Stimulated activated naive CD8-positive, alpha-beta T cell treated with anti-CD3 and anti-CD28 coated beads, Interleukin-15, Interleukin-2, amounts not matched to agents 100 ng/mL and 50 ng/mL, for 24 hours (primary cell): ENCODE measurements around the gene ACTA2.

Experiments used
- H3K27ac Mint-ChIP-seq: one replicate; pipeline ENCODE4 v1.8.0; 2021; ENCODE audit warnings: mild to moderate bottlenecking, mixed read lengths
- H3K27me3 Mint-ChIP-seq: one replicate; pipeline ENCODE4 v1.8.0; 2021; ENCODE audit warnings: mixed read lengths
- H3K36me3 Mint-ChIP-seq: one replicate; pipeline ENCODE4 v1.8.0; 2021; ENCODE audit warnings: low read depth, mixed read lengths
- H3K4me1 Mint-ChIP-seq: one replicate; pipeline ENCODE4 v1.8.0; 2021; ENCODE audit warnings: low read depth, mixed read lengths
- H3K4me3 Mint-ChIP-seq: one replicate; pipeline ENCODE4 v1.8.0; 2021; ENCODE audit warnings: mild to moderate bottlenecking, mixed read lengths
- H3K9me3 Mint-ChIP-seq: one replicate; pipeline ENCODE4 v1.8.0; 2021; ENCODE audit warnings: mixed read lengths

The ACTA2 gene

GRCh38 chr10:88952647-88953111 is at the start of gene ACTA2:
TSS of gene ACTA2 (minus strand) at chr10:88952773. CDS start at chr10:88948930, 3,843 bp downstream.
- H3K4me3 Mint-ChIP-seq, result no peak within 1 kb of the TSS
- no peaks in the 10 kb centered on the region for H3K9me3 Mint-ChIP-seq
- no peaks in the 10 kb centered on the region for H3K27me3 Mint-ChIP-seq
- no peak within 1 kb of the TSS for H3K27ac Mint-ChIP-seq
- no peaks in the 10 kb centered on the region for H3K4me1 Mint-ChIP-seq
- no peaks in the 10 kb centered on the region for H3K36me3 Mint-ChIP-seq

DNA sequence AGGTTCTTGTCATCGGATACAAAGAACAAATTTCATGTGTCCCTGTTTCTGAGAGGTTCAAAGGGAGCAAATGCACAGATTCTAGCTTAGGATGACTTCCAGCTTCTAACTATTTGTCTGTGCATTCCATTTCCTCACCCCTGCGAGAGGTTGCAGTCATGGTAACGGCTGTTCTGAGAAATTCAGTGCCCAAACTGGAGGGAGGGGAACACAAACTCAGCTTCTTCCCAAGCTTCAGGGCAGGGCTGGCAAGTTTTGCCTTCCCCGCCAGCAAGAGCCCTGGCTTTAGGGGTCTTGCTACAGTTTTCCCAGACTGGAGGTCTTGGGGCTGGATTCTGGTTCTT is 49.1 kb upstream of the ACTA2 start:
- Mint-ChIP-seq H3K9me3 (no peaks in the 10 kb centered on the region), H3K4me1 (peaks cover 54% of the 10 kb centered on the region), H3K27me3 (no peaks in the 10 kb centered on the region), H3K27ac (peak overlapping the region; percentile 18), H3K4me3 (no peak overlapping the region), H3K36me3 (peaks cover 20% of the 10 kb centered on the region)

- peaks cover 16% of the 10 kb centered on the region for H3K36me3 Mint-ChIP-seq
- H3K4me3 Mint-ChIP-seq, result peak overlapping the region; percentile 65
- H3K9me3 Mint-ChIP-seq, result no peaks in the 10 kb centered on the region
- H3K27me3 Mint-ChIP-seq, result no peaks in the 10 kb centered on the region
- peaks cover 59% of the 10 kb centered on the region for H3K4me1 Mint-ChIP-seq
- peak overlapping the region; percentile 86 for H3K27ac Mint-ChIP-seq
These were observed 48.6 kb upstream of the ACTA2 start for GRCh38 chr10:89001024-89001728.

DNA sequence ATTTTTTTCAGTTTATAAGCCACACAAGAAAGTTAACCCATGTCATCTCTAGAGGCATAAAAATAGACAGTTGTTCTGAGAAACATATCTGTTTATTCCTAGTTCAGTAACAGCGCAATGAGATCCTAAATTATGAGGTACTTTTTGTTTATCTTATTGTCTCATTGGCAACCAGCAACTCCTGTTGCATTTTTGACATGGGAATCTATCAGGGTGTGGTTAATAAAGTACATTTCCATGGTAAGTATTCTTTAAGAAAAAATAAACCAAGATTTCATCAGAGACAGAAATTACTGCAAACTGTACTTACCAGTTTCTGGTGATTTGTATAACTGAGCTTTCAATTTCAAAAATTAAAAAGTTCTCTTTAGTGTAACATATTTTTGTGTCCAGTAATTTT is 47.1 kb upstream of the ACTA2 start:
- Mint-ChIP-seq H3K4me1 (peaks cover 71% of the 10 kb centered on the region), H3K4me3 (no peak overlapping the region), H3K9me3 (no peaks in the 10 kb centered on the region), H3K27ac (no peak overlapping the region), H3K36me3 (peaks cover 14% of the 10 kb centered on the region), H3K27me3 (no peaks in the 10 kb centered on the region)

GRCh38 chr10:88996927-88997326 is 44.4 kb upstream of the ACTA2 start:
- H3K27ac Mint-ChIP-seq, result no peak overlapping the region
- H3K4me1 Mint-ChIP-seq, result peaks cover 73% of the 10 kb centered on the region
- peaks cover 4% of the 10 kb centered on the region for H3K36me3 Mint-ChIP-seq
- H3K9me3 Mint-ChIP-seq, result no peaks in the 10 kb centered on the region
- no peak overlapping the region for H3K4me3 Mint-ChIP-seq
- H3K27me3 Mint-ChIP-seq, result no peaks in the 10 kb centered on the region

- peak overlapping the region; percentile 11 for H3K4me3 Mint-ChIP-seq
- H3K4me1 Mint-ChIP-seq, result peaks cover 62% of the 10 kb centered on the region
- H3K36me3 Mint-ChIP-seq, result peaks cover 6% of the 10 kb centered on the region
- H3K9me3 Mint-ChIP-seq, result no peaks in the 10 kb centered on the region
- no peaks in the 10 kb centered on the region for H3K27me3 Mint-ChIP-seq
- H3K27ac Mint-ChIP-seq, result peak overlapping the region; percentile 13
These were observed 42.7 kb upstream of the ACTA2 start for GRCh38 chr10:88995156-88995876.

DNA sequence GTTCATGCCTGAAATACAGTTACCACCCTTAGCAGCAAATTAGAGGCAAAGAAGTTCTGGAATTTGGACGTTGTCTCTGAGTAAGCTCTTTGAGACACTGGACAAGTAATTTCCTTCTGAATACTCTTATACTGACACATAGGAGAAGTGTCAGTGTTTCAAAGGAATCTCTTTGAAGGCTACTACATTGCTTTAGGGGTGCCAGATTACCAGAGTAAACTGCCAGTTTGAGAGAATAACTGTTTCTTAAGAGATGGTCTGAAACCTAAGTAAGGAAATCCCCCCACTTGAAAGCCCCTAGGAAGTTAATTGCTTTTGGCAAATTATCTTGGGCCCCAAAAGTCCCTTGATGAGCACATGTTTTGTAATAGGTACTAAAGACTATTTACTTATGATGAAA is 41.4 kb upstream of the ACTA2 start:
- Mint-ChIP-seq H3K9me3 (no peaks in the 10 kb centered on the region), H3K4me1 (peaks cover 67% of the 10 kb centered on the region), H3K4me3 (peak overlapping the region; percentile 48), H3K27ac (peak overlapping the region; percentile 21), H3K36me3 (peaks cover 6% of the 10 kb centered on the region), H3K27me3 (no peaks in the 10 kb centered on the region)

DNA sequence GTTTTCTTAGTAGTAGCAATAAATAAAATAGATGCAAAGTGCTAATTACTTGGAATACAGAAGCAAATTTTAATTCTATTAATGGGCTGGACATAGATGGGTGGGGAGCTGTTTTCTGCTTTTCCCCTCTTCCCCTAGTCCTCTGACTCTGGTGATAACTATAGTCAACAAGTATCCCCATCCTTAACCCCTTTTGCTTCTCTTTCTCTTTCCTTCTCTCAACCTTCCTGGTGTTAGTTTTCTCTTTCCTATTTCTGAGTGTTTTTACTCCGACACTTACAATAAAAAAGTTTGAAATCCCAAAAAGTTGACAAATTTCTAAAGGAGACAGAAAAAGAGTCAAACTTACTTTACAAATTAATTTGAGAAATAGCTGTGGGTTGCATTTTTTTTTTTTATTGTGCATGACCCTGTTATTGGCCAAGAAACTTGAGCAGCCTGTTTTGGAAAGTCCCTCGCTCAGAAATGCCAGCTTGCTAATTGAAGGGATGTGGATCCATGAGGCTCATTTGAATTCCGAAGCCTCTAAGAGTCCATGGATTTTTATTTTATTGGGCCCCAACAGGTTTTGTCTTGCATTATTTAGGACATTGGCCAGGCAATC is 40.5 kb upstream of the ACTA2 start:
- Mint-ChIP-seq H3K4me1 (peaks cover 73% of the 10 kb centered on the region), H3K27ac (peak overlapping the region; percentile 84)

DNA sequence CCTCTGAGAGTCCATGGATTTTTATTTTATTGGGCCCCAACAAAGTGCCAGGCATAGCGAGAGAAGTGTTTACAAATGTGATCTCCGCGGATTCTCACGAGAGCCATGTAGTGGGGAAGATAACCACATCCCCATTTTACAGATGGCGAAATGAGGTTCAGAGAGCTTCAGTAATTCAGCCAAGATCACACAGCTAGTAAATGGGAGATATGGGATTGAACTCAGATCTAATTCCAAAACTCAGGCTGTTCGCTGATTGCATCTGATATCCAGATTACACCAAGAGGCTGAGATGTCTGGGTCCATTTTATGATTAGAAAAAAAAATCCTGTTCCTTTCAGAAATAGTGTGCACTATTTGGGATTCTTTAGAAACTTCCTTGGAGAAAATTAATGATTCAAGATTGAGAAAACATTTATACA is 39.3 kb upstream of the ACTA2 start:
- H3K4me3 Mint-ChIP-seq, result peak overlapping the region; percentile 96
- peaks cover 6% of the 10 kb centered on the region for H3K36me3 Mint-ChIP-seq
- peaks cover 77% of the 10 kb centered on the region for H3K4me1 Mint-ChIP-seq
- H3K9me3 Mint-ChIP-seq, result no peaks in the 10 kb centered on the region
- H3K27me3 Mint-ChIP-seq, result no peaks in the 10 kb centered on the region
- peak overlapping the region; percentile 97 for H3K27ac Mint-ChIP-seq

More for the DNA sequence above, 40.5 kb upstream of the ACTA2 start:
- no peaks in the 10 kb centered on the region for H3K9me3 Mint-ChIP-seq
- H3K27me3 Mint-ChIP-seq, result no peaks in the 10 kb centered on the region
- H3K36me3 Mint-ChIP-seq, result peaks cover 6% of the 10 kb centered on the region
- peak overlapping the region; percentile 75 for H3K4me3 Mint-ChIP-seq

GRCh38 chr10:88991161-88991898 is 38.8 kb upstream of the ACTA2 start:
- Mint-ChIP-seq H3K27me3 (no peaks in the 10 kb centered on the region), H3K4me3 (peak overlapping the region; percentile 96), H3K4me1 (peaks cover 71% of the 10 kb centered on the region), H3K27ac (peak overlapping the region; percentile 97), H3K36me3 (peaks cover 6% of the 10 kb centered on the region), H3K9me3 (peaks cover 3% of the 10 kb centered on the region)

DNA sequence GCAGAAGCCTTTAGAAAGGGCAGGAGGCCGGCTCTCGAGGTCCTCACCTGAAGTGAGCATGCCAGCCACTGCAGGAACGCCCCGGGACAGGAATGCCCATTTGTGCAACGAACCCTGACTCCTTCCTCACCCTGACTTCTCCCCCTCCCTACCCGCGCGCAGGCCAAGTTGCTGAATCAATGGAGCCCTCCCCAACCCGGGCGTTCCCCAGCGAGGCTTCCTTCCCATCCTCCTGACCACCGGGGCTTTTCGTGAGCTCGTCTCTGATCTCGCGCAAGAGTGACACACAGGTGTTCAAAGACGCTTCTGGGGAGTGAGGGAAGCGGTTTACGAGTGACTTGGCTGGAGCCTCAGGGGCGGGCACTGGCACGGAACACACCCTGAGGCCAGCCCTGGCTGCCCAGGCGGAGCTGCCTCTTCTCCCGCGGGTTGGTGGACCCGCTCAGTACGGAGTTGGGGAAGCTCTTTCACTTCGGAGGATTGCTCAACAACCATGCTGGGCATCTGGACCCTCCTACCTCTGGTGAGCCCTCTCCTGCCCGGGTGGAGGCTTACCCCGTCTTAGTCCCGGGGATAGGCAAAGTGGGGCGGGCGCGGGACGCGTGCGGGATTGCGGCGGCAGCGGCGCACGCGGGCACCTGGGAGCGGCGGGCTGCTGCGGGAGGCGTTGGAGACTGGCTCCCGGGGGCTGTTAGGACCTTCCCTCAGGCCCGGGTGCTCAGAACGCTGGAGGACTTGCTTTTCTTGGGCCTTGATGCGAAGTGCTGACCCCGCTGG is 38.0 kb upstream of the ACTA2 start, which contains the start of gene FAS:
Gene FAS, plus strand, starts transcription at position 415 of the 777 bp plus-strand sequence. Its CDS starts 79 bp downstream, at position 494.
- peak within 1 kb of the TSS; percentile 97 for H3K27ac Mint-ChIP-seq
- H3K4me1 Mint-ChIP-seq, result peaks cover 64% of the 10 kb centered on the region
- peaks cover 6% of the 10 kb centered on the region for H3K36me3 Mint-ChIP-seq
- peaks cover 4% of the 10 kb centered on the region for H3K9me3 Mint-ChIP-seq
- H3K4me3 Mint-ChIP-seq, result peak within 1 kb of the TSS; percentile 96
- no peaks in the 10 kb centered on the region for H3K27me3 Mint-ChIP-seq

DNA sequence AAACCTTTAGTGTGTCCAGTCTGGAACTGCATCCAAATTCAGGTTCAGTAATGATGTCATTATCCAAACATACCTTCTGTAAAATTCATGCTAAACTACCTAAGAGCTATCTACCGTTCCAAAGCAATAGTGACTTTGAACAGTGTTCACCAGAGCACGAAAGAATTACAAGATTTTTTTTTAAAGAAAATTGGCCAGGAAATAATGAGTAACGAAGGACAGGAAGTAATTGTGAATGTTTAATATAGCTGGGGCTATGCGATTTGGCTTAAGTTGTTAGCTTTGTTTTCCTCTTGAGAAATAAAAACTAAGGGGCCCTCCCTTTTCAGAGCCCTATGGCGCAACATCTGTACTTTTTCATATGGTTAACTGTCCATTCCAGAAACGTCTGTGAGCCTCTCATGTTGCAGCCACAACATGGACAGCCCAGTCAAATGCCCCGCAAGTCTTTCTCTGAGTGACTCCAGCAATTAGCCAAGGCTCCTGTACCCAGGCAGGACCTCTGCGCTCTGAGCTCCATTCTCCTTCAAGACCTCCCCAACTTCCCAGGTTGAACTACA is 37.3 kb upstream of the ACTA2 start:
- peaks cover 57% of the 10 kb centered on the region for H3K4me1 Mint-ChIP-seq
- peaks cover 4% of the 10 kb centered on the region for H3K9me3 Mint-ChIP-seq
- no peaks in the 10 kb centered on the region for H3K27me3 Mint-ChIP-seq
- H3K36me3 Mint-ChIP-seq, result peaks cover 6% of the 10 kb centered on the region
- peak overlapping the region; percentile 97 for H3K27ac Mint-ChIP-seq
- H3K4me3 Mint-ChIP-seq, result peak overlapping the region; percentile 96

DNA sequence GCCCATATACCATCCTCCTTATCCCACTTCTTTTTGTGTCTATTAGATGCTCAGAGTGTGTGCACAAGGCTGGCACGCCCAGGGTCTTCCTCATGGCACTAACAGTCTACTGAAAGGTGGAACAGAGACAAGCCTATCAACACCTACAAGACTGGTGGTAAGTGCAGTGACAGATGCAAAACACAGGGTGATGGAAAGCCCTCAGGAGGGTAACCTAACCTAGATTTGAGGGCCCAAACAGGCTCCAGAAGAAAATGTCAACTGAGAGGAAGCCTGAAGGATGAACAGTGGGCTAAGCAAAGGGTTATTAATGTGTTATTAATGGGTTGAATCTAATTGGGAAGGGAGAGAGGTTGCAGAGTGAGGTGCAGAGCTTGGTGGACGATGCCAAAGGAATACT is 36.9 kb upstream of the ACTA2 start:
- H3K9me3 Mint-ChIP-seq, result peaks cover 4% of the 10 kb centered on the region
- H3K36me3 Mint-ChIP-seq, result peaks cover 6% of the 10 kb centered on the region
- H3K4me1 Mint-ChIP-seq, result peaks cover 61% of the 10 kb centered on the region
- peak overlapping the region; percentile 43 for H3K27ac Mint-ChIP-seq
- H3K4me3 Mint-ChIP-seq, result peak overlapping the region; percentile 96
- no peaks in the 10 kb centered on the region for H3K27me3 Mint-ChIP-seq

GRCh38 chr10:88987840-88988239 is 35.3 kb upstream of the ACTA2 start:
- Mint-ChIP-seq H3K9me3 (peaks cover 4% of the 10 kb centered on the region), H3K36me3 (peaks cover 6% of the 10 kb centered on the region), H3K27me3 (no peaks in the 10 kb centered on the region), H3K4me1 (peaks cover 56% of the 10 kb centered on the region), H3K4me3 (no peak overlapping the region), H3K27ac (peak overlapping the region; percentile 4)
